DMS53 treated with DMSO at 0.1 percent for 48 hours (cell line): ENCODE measurements around the gene STXBP3.

Experiments
- DNase-seq: peaks from one replicate; lab custom pipeline; 2025; ENCODE audit not compliant: unreplicated experiment; lab: John Stamatoyannopoulos, UW

The STXBP3 gene

DNA sequence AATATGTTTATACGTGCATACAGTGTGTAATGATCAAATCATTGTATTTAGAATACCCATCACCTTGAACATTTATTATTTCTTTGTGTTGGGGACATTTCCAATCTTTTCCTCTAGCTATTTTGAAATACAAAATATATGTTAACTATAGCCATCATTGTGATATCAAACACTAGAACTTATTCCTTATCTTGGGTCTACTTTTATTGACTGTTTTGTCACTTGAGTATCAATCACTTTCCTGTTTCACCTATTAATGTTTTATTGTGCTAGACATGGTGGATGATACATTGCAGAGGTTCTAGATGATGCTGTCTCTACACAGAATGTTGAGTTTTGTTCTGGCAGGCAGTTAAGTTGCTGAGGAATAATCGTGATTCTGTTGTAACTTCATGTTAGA, 45.9 kb downstream of the STXBP3 start:
- no peak for DNase-seq

- DNase-seq, result no peak
Measured at GRCh38 chr1:108799001-108799400, 52.5 kb downstream of the STXBP3 start.

- DNase-seq, result no peak
Measured at GRCh38 chr1:108801101-108801500, 54.6 kb downstream of the STXBP3 start.

DNA sequence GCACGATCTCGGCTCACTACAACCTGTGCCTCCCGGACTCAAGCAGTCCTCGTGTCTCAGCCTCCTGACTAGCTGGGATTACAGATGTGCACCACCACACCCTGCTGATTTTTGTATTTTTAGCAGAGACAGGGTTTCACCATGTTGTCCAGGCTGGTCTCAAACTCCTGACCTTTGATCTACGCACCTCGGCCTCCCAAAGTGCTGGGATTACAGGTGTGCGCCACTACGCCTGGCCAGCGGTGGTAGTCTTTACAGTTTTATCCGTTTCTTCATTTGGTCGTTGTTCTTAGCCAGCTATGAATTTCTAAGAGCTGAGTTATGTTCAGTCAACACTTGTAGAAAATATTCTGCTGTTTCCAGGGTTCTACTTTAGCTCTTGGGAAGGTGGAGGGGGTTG, 57.1 kb downstream of the STXBP3 start:
- no peak for DNase-seq

DNA sequence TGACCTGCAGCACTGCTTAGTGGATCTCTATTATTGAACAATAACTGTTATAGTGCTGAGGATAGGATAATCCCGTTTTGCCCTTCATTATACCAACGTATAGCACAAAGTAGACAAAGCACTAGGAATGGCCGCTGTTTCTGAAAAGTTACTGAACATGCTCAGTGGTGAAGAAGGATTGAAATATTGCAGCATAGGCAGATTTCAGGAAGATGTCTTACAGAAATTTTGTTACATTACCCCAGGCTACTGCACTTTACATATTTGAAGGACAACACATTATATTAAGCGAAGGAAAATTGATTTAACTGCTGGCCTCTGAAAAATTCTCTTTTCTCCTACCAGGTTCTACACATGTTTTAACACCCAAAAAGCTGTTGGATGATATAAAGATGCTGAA, 62.0 kb downstream of the STXBP3 start:
- DNase-seq, result no peak

GRCh38 chr1:108811611-108812010, 65.1 kb downstream of the STXBP3 start:
- DNase-seq, result peak; percentile 44

DNA sequence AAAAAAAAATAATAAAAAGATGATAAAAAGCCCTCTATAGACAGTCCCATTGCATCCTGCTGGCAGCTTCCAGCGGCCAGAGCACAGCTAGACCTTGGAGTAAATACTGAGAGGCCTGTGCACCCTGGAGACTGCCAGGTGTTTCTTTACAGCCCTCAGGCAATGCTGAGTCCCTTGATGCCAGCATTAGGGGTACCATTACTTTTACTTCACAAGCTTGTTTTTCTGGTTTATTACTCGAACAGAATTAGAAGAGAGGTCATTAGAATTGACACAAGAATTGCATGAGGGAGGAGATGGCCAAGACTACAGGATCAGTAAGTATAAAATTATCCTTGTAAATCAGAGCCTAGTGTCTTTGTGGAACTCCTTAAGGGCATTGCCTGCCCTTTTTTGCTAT, 66.9 kb downstream of the STXBP3 start:
- no peak for DNase-seq

- DNase-seq, result no peak
Measured at GRCh38 chr1:108814343-108815125, 68.1 kb downstream of the STXBP3 start.

- no peak for DNase-seq
Measured at GRCh38 chr1:108815566-108815965, 69.1 kb downstream of the STXBP3 start.

DNA sequence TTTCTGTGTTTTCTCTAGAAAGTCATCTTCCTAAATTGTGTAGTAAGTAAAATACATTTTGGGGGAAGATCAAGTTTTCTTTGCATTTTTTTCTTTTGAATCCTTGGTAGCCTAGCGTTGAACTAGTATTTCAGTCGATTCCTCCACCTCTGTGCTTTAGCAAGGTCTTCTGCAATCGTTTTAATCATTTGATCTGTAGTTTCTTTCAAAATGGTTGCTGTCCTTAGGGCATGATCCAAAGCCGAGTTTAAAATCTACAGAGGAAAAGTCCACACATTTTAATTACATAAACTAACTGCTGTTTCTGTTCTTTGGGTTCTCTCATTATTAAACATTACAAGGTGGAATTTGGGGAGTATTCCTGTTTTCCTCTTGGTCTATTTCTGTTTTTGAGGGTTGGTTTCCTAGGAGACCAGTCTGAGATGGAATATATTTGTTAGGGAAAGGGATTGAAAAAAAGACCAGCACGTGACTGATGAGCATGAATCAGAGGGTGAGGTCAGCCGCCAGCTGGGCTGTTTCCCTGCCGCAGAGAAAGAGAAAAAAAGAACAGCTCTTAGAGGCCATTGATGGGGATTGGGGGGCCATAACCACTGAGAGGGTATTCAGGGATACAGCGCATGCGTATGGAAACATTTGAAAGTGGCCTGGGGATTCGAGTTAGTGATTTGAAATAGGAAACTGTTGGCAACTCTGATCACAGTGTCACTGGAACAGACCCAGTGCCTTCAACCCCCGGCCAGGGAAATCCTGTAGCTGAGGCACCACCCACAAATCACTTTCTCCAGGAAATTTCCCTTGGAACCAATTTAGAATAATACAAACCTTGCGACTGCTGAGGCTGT, 69.8 kb downstream of the STXBP3 start:
- peak; percentile 78 for DNase-seq

- DNase-seq, result peak; percentile 72
Measured at GRCh38 chr1:108817016-108817415, 70.5 kb downstream of the STXBP3 start.

DNA sequence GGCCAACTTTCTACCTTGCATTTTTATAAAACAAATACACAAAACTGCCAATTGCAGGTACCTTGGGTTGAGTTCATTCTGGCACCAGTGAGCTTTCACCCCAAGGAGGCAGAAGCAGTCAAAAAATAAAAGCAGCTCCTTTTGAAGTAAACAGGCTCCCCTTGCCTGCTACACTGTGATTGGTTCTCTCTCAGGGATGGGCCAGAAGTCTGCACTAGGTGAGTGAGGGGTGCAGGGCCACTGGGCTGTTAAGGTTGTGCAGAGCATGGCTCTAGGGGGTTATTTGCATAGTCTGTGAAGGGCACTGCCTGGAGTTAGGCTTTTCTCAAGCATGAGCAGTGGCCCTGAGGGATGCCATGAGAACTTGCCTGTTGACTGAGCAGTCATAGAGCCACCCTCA, 71.3 kb downstream of the STXBP3 start:
- no peak for DNase-seq

DNA sequence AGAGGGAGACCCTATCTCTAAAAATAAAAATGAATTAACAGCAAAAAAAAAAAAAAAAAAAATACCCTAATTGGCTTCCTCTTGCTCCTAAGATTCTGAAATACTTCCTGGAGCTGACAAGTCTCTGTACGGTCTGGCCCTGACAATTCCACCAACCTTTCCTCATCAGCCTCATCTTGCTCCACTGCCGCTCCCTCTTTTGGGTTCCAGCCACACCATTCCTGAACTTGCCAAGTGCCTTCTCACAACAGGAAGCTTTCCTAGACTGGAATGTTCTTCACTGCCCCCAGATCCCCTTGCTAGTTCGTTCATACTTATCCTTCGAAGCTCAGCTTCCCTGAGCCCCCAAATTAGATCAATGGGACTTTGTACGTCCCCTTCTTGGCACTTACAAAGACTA, 73.4 kb downstream of the STXBP3 start:
- no peak for DNase-seq

- no peak for DNase-seq
Measured at GRCh38 chr1:108823632-108824031, 77.2 kb downstream of the STXBP3 start.

DNA sequence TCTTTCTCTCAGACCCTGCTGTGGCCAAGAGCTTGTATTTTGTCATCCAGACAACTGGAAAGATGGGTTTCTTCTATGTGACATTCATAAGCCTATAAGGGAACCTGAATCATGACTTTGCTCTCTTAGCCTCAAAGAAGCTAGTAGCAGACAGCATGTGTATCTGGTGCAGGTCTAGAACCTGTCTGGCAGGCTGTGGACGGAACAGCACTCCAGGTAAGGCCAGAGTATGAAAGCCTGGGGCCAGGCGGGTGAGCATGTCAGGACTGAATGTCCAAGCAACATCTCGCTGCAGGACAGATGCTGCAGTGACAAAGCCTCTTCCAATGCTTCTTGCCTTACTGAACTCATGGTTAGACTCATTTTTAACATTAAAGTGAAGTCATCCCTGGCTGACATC, 77.6 kb downstream of the STXBP3 start:
- no peak for DNase-seq

DNA sequence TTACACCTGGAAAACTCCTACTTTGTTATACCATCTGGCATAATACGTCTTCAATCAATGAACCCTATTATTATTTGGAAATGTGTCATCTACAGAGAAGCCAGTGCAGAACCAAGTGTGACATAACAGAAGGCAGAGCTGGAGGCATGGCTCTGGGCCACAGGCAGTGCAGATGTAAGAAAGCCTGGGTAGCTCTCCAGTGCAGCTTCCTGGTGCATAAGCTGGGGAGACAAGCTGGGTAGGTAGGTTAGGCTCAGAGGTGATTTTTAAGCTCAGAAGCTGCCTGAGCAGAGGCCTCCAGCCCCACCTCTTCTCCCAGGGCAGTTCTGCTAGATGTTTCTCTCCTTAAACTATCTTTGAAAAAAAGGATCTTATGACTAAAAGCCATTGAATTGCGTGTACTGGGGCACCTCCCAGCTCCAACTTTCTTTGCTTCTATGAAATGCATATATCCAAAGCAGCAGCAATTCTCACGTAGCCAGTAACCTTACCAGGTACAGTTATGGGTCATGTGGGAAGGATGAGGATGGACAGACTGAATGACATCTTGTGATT, 79.7 kb downstream of the STXBP3 start:
- no peak for DNase-seq

- DNase-seq, result peak; percentile 83
Measured at GRCh38 chr1:108828074-108828961, 81.8 kb downstream of the STXBP3 start.

GRCh38 chr1:108829498-108829916, 83.0 kb downstream of the STXBP3 start:
- peak; percentile 94 for DNase-seq

GRCh38 chr1:108830119-108831008, 83.9 kb downstream of the STXBP3 start:
- peak; percentile 90 for DNase-seq

- peak; percentile 21 for DNase-seq
Measured at GRCh38 chr1:108831225-108831624, 84.8 kb downstream of the STXBP3 start.
